ENCODE measurements around the gene CARS1.

The CARS1 gene

DNA sequence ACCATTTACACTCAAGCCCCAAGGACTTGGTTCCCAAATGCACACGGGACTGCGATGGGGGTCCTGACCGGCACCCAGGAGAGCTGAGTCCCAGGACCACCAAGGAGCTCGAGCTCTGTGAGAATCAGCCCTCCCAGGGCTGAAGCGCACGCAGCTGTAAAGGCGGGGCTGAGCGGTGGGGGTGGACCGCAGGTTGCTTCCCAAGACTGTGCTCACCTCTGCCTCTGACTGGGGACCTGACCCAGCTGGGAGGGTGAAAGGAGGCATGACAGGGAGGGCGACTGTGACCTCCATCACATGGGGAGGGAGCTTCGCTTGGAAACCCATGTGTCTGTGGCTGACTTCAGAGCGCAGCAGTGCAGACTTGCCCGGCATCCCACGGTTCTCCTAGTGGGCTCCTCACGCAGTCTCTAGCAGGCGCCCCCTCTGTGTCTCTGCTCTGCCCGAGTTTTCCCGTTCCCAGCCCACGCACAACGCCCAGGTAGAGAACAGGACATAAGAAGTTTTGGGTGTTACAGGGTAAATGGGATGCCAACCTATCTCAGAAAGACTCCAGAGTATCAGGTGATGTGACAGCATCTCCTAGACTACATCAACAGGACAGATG lies 49.7 kb downstream of the CARS1 start:
- H3K4me3 ChIP-seq (ENCODE audit: low read length), result no peak overlapping the region
- TF ChIP-seq, protein P1, sequence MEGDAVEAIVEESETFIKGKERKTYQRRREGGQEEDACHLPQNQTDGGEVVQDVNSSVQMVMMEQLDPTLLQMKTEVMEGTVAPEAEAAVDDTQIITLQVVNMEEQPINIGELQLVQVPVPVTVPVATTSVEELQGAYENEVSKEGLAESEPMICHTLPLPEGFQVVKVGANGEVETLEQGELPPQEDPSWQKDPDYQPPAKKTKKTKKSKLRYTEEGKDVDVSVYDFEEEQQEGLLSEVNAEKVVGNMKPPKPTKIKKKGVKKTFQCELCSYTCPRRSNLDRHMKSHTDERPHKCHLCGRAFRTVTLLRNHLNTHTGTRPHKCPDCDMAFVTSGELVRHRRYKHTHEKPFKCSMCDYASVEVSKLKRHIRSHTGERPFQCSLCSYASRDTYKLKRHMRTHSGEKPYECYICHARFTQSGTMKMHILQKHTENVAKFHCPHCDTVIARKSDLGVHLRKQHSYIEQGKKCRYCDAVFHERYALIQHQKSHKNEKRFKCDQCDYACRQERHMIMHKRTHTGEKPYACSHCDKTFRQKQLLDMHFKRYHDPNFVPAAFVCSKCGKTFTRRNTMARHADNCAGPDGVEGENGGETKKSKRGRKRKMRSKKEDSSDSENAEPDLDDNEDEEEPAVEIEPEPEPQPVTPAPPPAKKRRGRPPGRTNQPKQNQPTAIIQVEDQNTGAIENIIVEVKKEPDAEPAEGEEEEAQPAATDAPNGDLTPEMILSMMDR (IDR thresholded peaks at IDR 0.05; ENCODE audit: insufficient read depth, low read depth, low read length, missing control alignments), result no peak
- DNase-seq (ENCODE audit: low read depth), result no peak

DNA sequence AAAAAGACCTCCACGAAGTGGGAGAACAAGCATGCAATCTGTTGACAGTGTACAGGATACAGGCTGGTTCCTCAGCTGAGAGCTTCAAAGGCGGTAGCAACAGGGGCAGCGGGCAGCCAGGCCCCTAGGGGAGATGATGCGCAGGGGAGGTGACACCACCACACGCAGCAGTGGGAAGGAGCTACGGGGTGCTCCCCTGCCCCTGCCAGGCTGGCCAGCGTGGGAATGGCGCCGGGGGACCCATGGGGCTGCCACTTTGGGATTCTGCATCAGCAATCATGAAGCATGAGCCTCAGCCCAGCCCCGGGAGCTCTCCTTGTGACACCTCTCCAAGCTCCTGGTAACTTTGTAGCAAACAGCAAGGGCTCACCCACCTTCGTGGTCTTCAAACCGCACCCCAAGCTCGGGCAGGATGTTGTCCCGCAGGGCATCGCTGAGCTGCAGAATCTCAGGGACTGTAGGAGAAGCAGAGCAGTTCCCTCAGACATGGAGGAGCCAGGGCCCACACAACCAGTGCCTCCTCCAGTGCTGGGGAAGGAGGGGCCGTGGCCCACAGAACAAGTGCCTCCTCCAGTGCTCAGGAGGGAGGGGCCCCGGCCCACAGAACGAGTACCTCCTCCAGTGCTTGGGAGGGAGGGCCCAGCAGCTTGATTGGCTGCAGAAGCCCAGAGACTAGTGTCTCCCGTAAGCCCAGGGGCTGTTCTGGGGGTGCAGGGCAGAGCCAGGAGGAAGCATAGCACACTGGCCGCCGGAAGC lies 50.5 kb downstream of the CARS1 start:
- no peak overlapping the region for H3K4me3 ChIP-seq (ENCODE audit: low read length)
- no peak for DNase-seq (ENCODE audit: low read depth)
- TF ChIP-seq, protein P1 (IDR thresholded peaks at IDR 0.05; ENCODE audit: insufficient read depth, low read depth, low read length, missing control alignments), result no peak

DNA sequence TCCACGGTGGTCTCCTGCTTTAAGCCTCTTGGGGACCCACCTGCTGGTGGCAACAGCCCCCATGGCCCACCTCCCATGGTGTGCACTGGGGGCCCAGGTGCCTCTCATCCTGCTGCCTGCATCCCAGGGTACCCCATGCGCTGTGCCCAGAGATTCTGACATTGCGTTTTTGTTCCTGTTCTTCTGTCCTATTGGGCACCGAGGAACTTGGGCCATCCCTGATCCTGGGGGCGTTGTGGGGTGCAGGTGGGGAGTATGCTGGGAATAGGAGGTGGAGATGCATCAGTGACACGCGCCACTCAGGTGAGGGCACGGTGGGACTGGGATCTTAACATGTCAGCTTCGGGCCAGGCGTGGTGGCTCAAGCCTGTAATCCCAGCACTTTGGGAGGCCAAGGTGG lies 52.7 kb downstream of the CARS1 start:
- no peak overlapping the region for H3K4me3 ChIP-seq (ENCODE audit: low read length)
- TF ChIP-seq, protein P1 (IDR thresholded peaks at IDR 0.05; ENCODE audit: insufficient read depth, low read depth, low read length, missing control alignments), result no peak
- DNase-seq (ENCODE audit: low read depth), result no peak

DNA sequence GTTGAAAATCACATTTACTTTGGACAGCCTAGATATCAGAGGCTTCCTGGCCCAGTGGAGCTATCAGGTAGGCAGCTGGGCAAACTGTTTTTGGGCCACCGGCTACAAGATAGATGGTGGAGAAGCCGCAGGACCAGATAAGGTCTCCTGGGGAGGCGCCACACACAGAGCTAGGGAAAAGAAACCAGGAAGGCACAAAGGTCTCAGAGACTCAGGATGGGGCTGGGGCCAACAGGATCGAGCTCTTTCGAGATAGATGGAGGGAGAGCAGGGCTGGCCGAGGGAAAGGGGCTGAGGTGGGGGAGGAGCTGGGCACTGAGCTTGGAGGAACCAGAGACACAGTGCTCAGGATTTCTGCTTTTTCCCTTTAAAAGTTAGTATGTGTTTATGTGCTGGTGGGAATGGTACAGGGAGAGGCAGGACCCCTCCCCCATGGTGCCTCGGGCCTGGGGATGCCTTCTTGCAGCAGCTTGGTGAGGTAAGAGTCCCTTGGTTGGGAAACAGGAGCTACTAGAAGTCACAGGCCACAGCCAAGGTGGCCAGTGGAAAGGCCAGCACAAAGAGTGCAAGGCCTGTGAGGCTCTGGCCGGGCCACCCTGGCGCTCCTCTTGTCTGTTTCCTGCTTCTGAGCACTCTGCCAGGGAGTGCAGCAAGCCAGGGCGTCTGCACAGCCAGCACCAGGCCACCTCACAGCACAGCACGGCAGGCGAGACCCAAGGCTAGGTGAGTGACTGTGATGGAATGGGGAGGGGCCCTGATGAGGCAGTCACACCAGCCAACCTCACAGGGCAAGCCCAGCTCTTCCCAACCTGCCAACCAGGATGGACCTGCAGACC lies 53.6 kb downstream of the CARS1 start:
- no peak overlapping the region for H3K4me3 ChIP-seq (ENCODE audit: low read length)
- peak; percentile 97 for DNase-seq (ENCODE audit: low read depth)
- TF ChIP-seq, protein P1 (IDR thresholded peaks at IDR 0.05; ENCODE audit: insufficient read depth, low read depth, low read length, missing control alignments), result no peak

DNA sequence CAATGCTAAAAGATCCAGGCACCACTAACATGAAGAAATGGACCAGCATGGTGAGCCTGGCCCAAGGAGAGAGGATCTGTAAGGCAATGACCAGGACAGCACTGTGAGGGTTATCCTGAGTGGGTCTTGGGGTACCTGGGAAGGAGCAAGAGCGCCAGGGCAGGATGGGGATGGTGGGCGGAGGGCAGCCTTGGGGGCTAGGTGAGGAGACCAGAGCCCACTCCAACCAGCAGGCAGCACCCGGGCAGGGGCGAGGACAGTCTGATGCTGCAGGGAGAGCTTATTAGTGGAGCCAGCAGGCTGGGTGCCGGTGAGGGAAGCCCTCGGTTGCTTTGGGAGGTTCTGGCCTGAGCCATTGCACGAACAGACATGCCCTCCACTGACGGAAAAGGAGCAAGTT lies 54.4 kb downstream of the CARS1 start:
- DNase-seq (ENCODE audit: low read depth), result no peak
- no peak overlapping the region for H3K4me3 ChIP-seq (ENCODE audit: low read length)
- TF ChIP-seq, protein P1 (IDR thresholded peaks at IDR 0.05; ENCODE audit: insufficient read depth, low read depth, low read length, missing control alignments), result no peak

DNA sequence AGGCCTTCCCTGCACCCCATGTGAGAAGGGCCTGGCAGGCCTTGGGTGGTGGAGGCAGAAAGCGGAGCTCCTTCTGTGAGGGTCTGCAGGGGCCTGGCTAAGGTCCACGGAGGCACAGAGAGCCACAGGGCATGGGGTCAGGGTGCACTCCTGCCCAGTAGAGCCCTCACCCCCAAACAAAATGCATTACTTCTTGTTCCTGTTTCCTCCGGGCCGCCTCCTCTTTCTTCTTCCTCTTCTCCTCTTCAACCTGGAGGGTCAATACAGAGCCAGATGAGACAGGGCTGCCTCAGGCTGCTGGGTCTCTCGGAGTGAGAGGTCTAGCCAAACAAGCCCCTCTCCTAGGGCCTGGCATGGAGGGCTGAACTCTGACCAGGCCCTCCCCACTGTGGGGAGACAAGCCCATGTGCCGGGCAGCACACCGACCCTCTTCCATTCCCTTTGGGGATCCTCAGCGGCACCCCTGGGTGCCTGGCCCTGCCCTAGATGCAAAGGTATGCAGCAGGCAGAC lies 54.8 kb downstream of the CARS1 start:
- H3K4me3 ChIP-seq (ENCODE audit: low read length), result no peak overlapping the region
- TF ChIP-seq, protein P1 (IDR thresholded peaks at IDR 0.05; ENCODE audit: insufficient read depth, low read depth, low read length, missing control alignments), result no peak
- DNase-seq (ENCODE audit: low read depth), result no peak

All from epithelial cell of esophagus (primary cell).